Thymus (tissue), 11 donors: ENCODE measurements around the gene TMC2. TPM values are rescaled to one million over a fixed set of nuclear protein-coding genes. Genes with fewer than 3 reads are reported as not detected.
"Not testable (repeated sequence)": the region's sequence is repeated elsewhere in the genome, so short reads cannot be mapped to it uniquely, and the experiment has no call there.

ENCODE experiments used
- DNase-seq, 9 donors: peaks; one replicate each; pipeline ENCODE4 v3.0.0-alpha.2; 2013; ENCODE audit warnings: low spot score in 9 of 9, low read depth in 6 of 9, missing footprints in 1 of 9
- H3K27ac ChIP-seq, 2 donors: one replicate each; pipeline ENCODE4 v1.5.1; 2013; ENCODE audit warnings: control low read depth in 1 of 2, low read depth in 1 of 2, low read length in 1 of 2, mild to moderate bottlenecking in 1 of 2, moderate library complexity in 1 of 2
- H3K27me3 ChIP-seq, 2 donors: one replicate each; pipeline ENCODE4 v1.5.1; 2013; ENCODE audit warnings: low read length in 1 of 2; ENCODE audit not compliant: control insufficient read depth in 2 of 2, insufficient read depth in 1 of 2
- H3K36me3 ChIP-seq, 2 donors: one replicate each; pipeline ENCODE4 v1.5.1; 2013; ENCODE audit warnings: low read length in 1 of 2, mild to moderate bottlenecking in 1 of 2, moderate library complexity in 1 of 2; ENCODE audit not compliant: control insufficient read depth in 2 of 2, insufficient read depth in 2 of 2
- H3K4me1 ChIP-seq, 2 donors: one replicate each; pipeline ENCODE4 v1.5.1; 2013; ENCODE audit warnings: low read length in 2 of 2; ENCODE audit not compliant: control insufficient read depth in 2 of 2, insufficient read depth in 2 of 2
- H3K4me3 ChIP-seq, 2 donors: one replicate each; pipeline ENCODE4 v1.5.1; 2013; ENCODE audit warnings: low read length in 2 of 2, control low read depth in 1 of 2, mild to moderate bottlenecking in 1 of 2
- H3K9me3 ChIP-seq, 2 donors: one replicate each; pipeline ENCODE4 v1.5.1; 2013; ENCODE audit warnings: low read length in 1 of 2, mild to moderate bottlenecking in 1 of 2; ENCODE audit not compliant: control insufficient read depth in 2 of 2, insufficient read depth in 1 of 2
- WGBS: extraction: QIAGEN DNeasy Blood & Tissue Kit; methylation state at CpG from one replicate; pipeline ENCODE4 v1.1.7; 2013; 5-methylcytosine and 5-hydroxymethylcytosine counted together
- polyA plus RNA-seq: library from polyadenylated mRNA; stranded (reverse); fragments of 200-250 nt; gene quantifications from one replicate; pipeline ENCODE4 v1.2.3, GENCODE V29; 2013
- total RNA-seq: library from RNA; stranded (reverse); fragments of 120-200 nt; gene quantifications from one replicate; pipeline ENCODE4 v1.2.4, GENCODE V29; 2013
- donor health status: healthy.

Gene TMC2
- total and polyA plus RNA-seq, 2 donors, result 0.05 TPM; not detected in 1

GRCh38 chr20:2682040-2682439 is 145.7 kb downstream of the TMC2 start:
- not testable (repeated sequence) for H3K27me3 ChIP-seq, H3K9me3 ChIP-seq, H3K4me3 ChIP-seq, H3K4me1 ChIP-seq, DNase-seq, H3K36me3 ChIP-seq, H3K27ac ChIP-seq
- WGBS, result 84% methylated on average over 3 of the region's 3 CpGs

GRCh38 chr20:2684817-2685216 is 148.4 kb downstream of the TMC2 start:
- DNase-seq, H3K36me3 ChIP-seq, H3K27ac ChIP-seq, H3K4me3 ChIP-seq, H3K9me3 ChIP-seq, H3K4me1 ChIP-seq: not testable (repeated sequence)
- peaks cover 14 to 37% of the 10 kb centered on the region in 2 donors for H3K27me3 ChIP-seq
- WGBS, result 30% methylated on average over 4 of the region's 4 CpGs

- 48% methylated on average over 6 of the region's 6 CpGs for WGBS
- Histone ChIP-seq H3K4me1 (peaks cover 0 to 6% of the 10 kb centered on the region in 2 donors), H3K4me3 (no peak overlapping the region), H3K36me3 (no peaks in the 10 kb centered on the region), H3K27me3 (peaks cover 40 to 62% of the 10 kb centered on the region in 2 donors), H3K9me3 (no peaks in the 10 kb centered on the region), H3K27ac (no peak overlapping the region)
- no peak for DNase-seq
Observed at GRCh38 chr20:2687514-2687913, 151.1 kb downstream of the TMC2 start.

- no peaks in the 10 kb centered on the region for H3K36me3 ChIP-seq
Observed at GRCh38 chr20:2688041-2688591, 151.7 kb downstream of the TMC2 start.

GRCh38 chr20:2690213-2690612 is 153.8 kb downstream of the TMC2 start:
- 88% methylated on average over 3 of the region's 3 CpGs for WGBS
- no peaks in the 10 kb centered on the region for H3K36me3 ChIP-seq
- H3K9me3 ChIP-seq, result no peaks in the 10 kb centered on the region
- peaks cover 66 to 80% of the 10 kb centered on the region in 2 donors for H3K27me3 ChIP-seq
- H3K4me1 ChIP-seq, result peaks cover 0 to 6% of the 10 kb centered on the region in 2 donors
- no peak for DNase-seq
- H3K27ac ChIP-seq, result no peak overlapping the region
- H3K4me3 ChIP-seq, result no peak overlapping the region

More at GRCh38 chr20:2688041-2688591, 151.7 kb downstream of the TMC2 start:
- WGBS, result 19% methylated on average over 18 of the region's 18 CpGs
- peak in 8 of 9 donors; percentile 11 to 81 (median 46) for DNase-seq
- Histone ChIP-seq H3K4me1 (peaks cover 0 to 6% of the 10 kb centered on the region in 2 donors), H3K4me3 (no peak overlapping the region), H3K27me3 (peaks cover 47 to 62% of the 10 kb centered on the region in 2 donors), H3K9me3 (no peaks in the 10 kb centered on the region), H3K27ac (no peak overlapping the region)

- H3K27ac ChIP-seq, result no peak overlapping the region
- peaks cover 71 to 83% of the 10 kb centered on the region in 2 donors for H3K27me3 ChIP-seq
- no peaks in the 10 kb centered on the region for H3K36me3 ChIP-seq
- no peaks in the 10 kb centered on the region for H3K9me3 ChIP-seq
- no peak overlapping the region for H3K4me3 ChIP-seq
- peaks cover 0 to 6% of the 10 kb centered on the region in 2 donors for H3K4me1 ChIP-seq
- no peak for DNase-seq
- WGBS, result 37% methylated on average over 6 of the region's 6 CpGs
Observed at GRCh38 chr20:2690718-2691117, 154.3 kb downstream of the TMC2 start.

- no peak for DNase-seq
- Histone ChIP-seq H3K27me3 (peaks cover 74 to 88% of the 10 kb centered on the region in 2 donors), H3K4me1 (peaks cover 0 to 6% of the 10 kb centered on the region in 2 donors), H3K4me3 (no peak overlapping the region), H3K27ac (no peak overlapping the region), H3K36me3 (no peaks in the 10 kb centered on the region), H3K9me3 (no peaks in the 10 kb centered on the region)
- 91% methylated on average over 8 of the region's 8 CpGs for WGBS
Observed at GRCh38 chr20:2691127-2691526, 154.8 kb downstream of the TMC2 start.

Other genes starting within 250 kb of the TMC2 start
- gene TGM3, start 240.6 kb upstream of the TMC2 start, total RNA-seq, result 0.28 TPM
- 0.66 TPM for gene TGM3, start 240.6 kb upstream of the TMC2 start, polyA plus RNA-seq
- gene TGM6, start 155.7 kb upstream of the TMC2 start, total RNA-seq, result not detected
- gene TGM6, start 155.7 kb upstream of the TMC2 start, polyA plus RNA-seq, result not detected
- 311 TPM for gene SNRPB, start 65.8 kb upstream of the TMC2 start, total RNA-seq
- 149 TPM for gene SNRPB, start 65.8 kb upstream of the TMC2 start, polyA plus RNA-seq
- 5.2 TPM for gene ZNF343, start 27.7 kb upstream of the TMC2 start, total RNA-seq
- gene ZNF343, start 27.7 kb upstream of the TMC2 start, polyA plus RNA-seq, result 5.4 TPM
- 236 TPM for gene NOP56, start 116.1 kb downstream of the TMC2 start, total RNA-seq
- 152 TPM for gene NOP56, start 116.1 kb downstream of the TMC2 start, polyA plus RNA-seq
- gene IDH3B, start 127.6 kb downstream of the TMC2 start, total RNA-seq, result 121 TPM
- 68.9 TPM for gene IDH3B, start 127.6 kb downstream of the TMC2 start, polyA plus RNA-seq
- gene EBF4, start 156.2 kb downstream of the TMC2 start, total RNA-seq, result 2.9 TPM
- 9.9 TPM for gene EBF4, start 156.2 kb downstream of the TMC2 start, polyA plus RNA-seq